GM13977 (cell line): Measurements from ENCODE around the gene INTS3.

Experiments used
- DNase-seq: peaks from one replicate; pipeline ENCODE4 v3.0.0; 2012; ENCODE audit warnings: low spot score
- in situ Hi-C: fragments of 300-500 bp; cut with MboI; formaldehyde crosslinking; loops from one replicate; pipeline ENCODE4 v1.12.0; 2022; ENCODE audit warnings: low sequenced_read_pairs, low pct_unique_long_range_greater_than_20kb, mixed read lengths, inconsistent platforms; ENCODE audit not compliant: unreplicated experiment
- TF ChIP-seq, protein P1 (sequence below): IDR thresholded peaks from 2 replicates; pipeline ENCODE4 v1.5.1; 2012; ENCODE audit warnings: mild to moderate bottlenecking, control low read depth; ENCODE audit not compliant: insufficient read depth; ENCODE audit errors: extremely low read depth, missing control alignments

Gene INTS3

GRCh38 chr1:153683854-153684253 is 44.0 kb upstream of the INTS3 start:
- TF ChIP-seq, protein P1, sequence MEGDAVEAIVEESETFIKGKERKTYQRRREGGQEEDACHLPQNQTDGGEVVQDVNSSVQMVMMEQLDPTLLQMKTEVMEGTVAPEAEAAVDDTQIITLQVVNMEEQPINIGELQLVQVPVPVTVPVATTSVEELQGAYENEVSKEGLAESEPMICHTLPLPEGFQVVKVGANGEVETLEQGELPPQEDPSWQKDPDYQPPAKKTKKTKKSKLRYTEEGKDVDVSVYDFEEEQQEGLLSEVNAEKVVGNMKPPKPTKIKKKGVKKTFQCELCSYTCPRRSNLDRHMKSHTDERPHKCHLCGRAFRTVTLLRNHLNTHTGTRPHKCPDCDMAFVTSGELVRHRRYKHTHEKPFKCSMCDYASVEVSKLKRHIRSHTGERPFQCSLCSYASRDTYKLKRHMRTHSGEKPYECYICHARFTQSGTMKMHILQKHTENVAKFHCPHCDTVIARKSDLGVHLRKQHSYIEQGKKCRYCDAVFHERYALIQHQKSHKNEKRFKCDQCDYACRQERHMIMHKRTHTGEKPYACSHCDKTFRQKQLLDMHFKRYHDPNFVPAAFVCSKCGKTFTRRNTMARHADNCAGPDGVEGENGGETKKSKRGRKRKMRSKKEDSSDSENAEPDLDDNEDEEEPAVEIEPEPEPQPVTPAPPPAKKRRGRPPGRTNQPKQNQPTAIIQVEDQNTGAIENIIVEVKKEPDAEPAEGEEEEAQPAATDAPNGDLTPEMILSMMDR: no peak
- no peak for DNase-seq
- in situ Hi-C loops: no loop called here

GRCh38 chr1:153684892-153685291 is 43.0 kb upstream of the INTS3 start:
- in situ Hi-C loops: no loop called here
- TF ChIP-seq, protein P1: no peak
- DNase-seq: peak; percentile 5

DNA sequence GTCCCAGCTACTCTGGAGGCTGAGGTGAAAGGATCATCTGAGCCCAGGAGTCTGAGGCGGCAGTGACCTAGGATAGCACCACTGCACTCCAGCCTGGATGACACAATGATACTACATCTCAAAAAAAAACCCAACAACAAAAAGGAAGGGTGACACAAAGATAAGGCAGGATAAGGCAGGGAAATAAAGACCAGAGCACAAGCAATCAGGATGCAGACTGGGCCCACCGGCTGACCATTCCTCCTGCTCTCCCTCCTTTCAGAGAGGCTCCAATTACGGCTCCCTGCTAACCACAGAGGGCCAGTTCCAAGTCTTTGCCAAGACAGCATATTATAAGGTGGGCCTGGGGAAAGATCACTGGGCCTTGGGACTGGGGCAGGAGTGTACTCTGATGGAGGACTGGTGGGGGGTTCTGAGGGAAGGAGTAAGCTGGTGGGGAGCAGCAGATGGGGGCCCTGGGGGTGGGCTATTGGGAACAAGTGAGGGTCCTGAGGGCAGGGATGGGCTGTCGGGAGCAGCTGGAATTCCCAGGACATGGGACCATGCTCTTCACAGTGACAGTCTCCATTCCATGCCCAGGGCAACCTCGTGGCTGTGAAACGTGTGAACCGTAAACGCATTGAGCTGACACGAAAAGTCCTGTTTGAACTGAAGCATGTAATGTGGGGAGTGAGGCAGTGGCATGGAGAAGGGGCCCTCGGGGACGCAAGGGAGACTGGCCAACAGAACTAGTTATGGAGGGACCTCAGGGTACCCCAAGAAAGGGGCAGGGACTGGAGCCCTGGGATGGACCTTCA is 42.1 kb upstream of the INTS3 start:
- in situ Hi-C loops: no loop called here
- TF ChIP-seq, protein P1: no peak
- peak; percentile 6 for DNase-seq

DNA sequence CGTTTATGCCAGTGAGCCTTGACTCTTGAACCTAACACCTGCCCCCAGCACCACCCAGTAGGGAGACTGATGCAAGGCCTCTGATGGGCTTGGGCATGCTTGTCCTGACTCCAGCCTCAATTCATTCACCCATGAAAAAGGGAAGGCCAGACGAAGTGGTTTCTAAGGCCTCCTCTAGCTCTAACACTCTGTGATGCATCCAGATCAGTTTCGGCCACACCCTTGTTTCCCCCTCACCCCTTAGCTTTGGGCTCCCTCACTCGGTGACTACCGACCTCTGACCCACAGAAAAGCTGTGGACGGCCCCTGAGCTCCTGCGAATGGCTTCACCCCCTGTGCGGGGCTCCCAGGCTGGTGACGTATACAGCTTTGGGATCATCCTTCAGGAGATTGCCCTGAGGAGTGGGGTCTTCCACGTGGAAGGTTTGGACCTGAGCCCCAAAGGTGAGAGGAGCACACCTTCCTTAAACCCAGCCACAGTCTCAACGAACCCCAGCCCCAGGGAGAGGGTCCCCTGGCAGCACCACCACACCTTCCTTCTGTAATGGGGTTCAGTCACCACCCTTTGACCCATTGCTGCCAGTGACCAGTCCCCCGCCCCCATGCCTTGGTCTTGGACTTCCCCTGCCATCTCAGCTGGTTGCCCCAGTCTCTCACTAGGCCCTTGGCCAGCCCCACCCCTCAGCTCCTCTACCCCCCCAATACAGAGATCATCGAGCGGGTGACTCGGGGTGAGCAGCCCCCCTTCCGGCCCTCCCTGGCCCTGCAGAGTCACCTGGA is 40.3 kb upstream of the INTS3 start:
- peak; percentile 21 for DNase-seq
- TF ChIP-seq, protein P1: no peak
- in situ Hi-C loops: no loop called here

- in situ Hi-C loops: no loop called here
- DNase-seq: peak; percentile 6
- TF ChIP-seq, protein P1: no peak
These were observed 39.6 kb upstream of the INTS3 start for GRCh38 chr1:153688276-153688675.

- in situ Hi-C loops: no loop called here
- TF ChIP-seq, protein P1: no peak
- no peak for DNase-seq
These were observed 39.0 kb upstream of the INTS3 start for GRCh38 chr1:153688736-153689328.
